ENCODE data around the gene LRRK1.

DNA sequence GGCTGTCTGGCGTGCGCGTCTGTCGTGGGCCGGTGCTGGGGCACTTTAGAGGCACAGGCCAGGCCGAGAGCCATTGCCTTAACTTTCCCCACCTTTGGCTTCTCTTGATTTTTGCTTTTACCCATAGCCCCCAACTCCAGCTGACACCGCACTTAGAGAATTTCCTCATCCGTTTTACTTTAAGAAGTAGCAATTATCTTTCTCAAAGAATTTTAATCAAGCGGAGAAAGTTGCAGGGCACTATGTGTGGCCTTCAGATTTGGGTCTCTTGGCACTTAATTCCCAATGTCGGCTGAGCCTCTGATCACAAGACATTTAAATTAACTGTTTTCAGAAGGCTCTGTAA is 38.3 kb upstream of the LRRK1 start:
- TF ChIP-seq, protein P1, sequence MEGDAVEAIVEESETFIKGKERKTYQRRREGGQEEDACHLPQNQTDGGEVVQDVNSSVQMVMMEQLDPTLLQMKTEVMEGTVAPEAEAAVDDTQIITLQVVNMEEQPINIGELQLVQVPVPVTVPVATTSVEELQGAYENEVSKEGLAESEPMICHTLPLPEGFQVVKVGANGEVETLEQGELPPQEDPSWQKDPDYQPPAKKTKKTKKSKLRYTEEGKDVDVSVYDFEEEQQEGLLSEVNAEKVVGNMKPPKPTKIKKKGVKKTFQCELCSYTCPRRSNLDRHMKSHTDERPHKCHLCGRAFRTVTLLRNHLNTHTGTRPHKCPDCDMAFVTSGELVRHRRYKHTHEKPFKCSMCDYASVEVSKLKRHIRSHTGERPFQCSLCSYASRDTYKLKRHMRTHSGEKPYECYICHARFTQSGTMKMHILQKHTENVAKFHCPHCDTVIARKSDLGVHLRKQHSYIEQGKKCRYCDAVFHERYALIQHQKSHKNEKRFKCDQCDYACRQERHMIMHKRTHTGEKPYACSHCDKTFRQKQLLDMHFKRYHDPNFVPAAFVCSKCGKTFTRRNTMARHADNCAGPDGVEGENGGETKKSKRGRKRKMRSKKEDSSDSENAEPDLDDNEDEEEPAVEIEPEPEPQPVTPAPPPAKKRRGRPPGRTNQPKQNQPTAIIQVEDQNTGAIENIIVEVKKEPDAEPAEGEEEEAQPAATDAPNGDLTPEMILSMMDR (IDR thresholded peaks at IDR 0.05), result no peak
- no peak for TF ChIP-seq POLR2A (IDR thresholded peaks at IDR 0.05)
